H9 (cell line): Measurements from ENCODE around the gene GALNT16. TPM values are rescaled to one million over a fixed set of nuclear protein-coding genes. Genes with fewer than 3 reads are reported as not detected.

Experiments
- DNase-seq: peaks from one replicate; pipeline ENCODE4 v3.0.0-alpha.2; 2017
- H2AFZ ChIP-seq: one replicate; pipeline ENCODE4 v1.6.1; 2013; ENCODE audit warnings: mild to moderate bottlenecking, low read length, control low read depth, moderate library complexity
- H2AK5ac ChIP-seq: 2 replicates; pipeline ENCODE4 v1.6.1; 2013; ENCODE audit warnings: low read length, control low read depth, mixed read lengths; ENCODE audit not compliant: insufficient read length
- H2BK120ac ChIP-seq: one replicate; pipeline ENCODE4 v1.6.1; 2013; ENCODE audit warnings: low read depth, mild to moderate bottlenecking, low read length, control low read depth, inconsistent platforms; ENCODE audit not compliant: poor library complexity, severe bottlenecking
- H2BK12ac ChIP-seq: 2 replicates; pipeline ENCODE4 v1.6.1; 2013; ENCODE audit warnings: low read length, control low read depth, mixed read lengths, low read depth; ENCODE audit not compliant: insufficient read length
- H2BK15ac ChIP-seq: 2 replicates; pipeline ENCODE4 v1.6.1; 2013; ENCODE audit warnings: low read depth, low read length, control low read depth
- H2BK20ac ChIP-seq: one replicate; pipeline ENCODE4 v1.6.1; 2013; ENCODE audit warnings: low read depth, mild to moderate bottlenecking, low read length, control low read depth, inconsistent platforms; ENCODE audit not compliant: poor library complexity, severe bottlenecking
- H2BK5ac ChIP-seq: 2 replicates; pipeline ENCODE4 v1.6.1; 2013; ENCODE audit warnings: low read length, control low read depth, mixed read lengths; ENCODE audit not compliant: insufficient read length
- H3K14ac ChIP-seq: 2 replicates; pipeline ENCODE4 v1.6.1; 2013; ENCODE audit warnings: low read length, control low read depth; ENCODE audit not compliant: insufficient read depth
- H3K18ac ChIP-seq: 2 replicates; pipeline ENCODE4 v1.6.1; 2013; ENCODE audit warnings: low read depth, mild to moderate bottlenecking, mixed read lengths, low read length, control low read depth; ENCODE audit not compliant: insufficient read length
- H3K23ac ChIP-seq: 2 replicates; pipeline ENCODE4 v1.6.1; 2013; ENCODE audit warnings: low read length, control low read depth, mixed read lengths, low read depth; ENCODE audit not compliant: insufficient read length
- H3K23me2 ChIP-seq: 2 replicates; pipeline ENCODE4 v1.6.1; 2013; ENCODE audit warnings: low read depth, mild to moderate bottlenecking, mixed read lengths, low read length, control low read depth; ENCODE audit not compliant: insufficient read length, poor library complexity, severe bottlenecking
- H3K27ac ChIP-seq: 2 replicates; pipeline ENCODE4 v1.5.1; 2013; ENCODE audit warnings: low read length, control low read depth, mixed read lengths, low read depth; ENCODE audit not compliant: insufficient read length
- H3K27me3 ChIP-seq: 2 replicates; pipeline ENCODE4 v1.6.1; 2013; ENCODE audit warnings: low read length, control low read depth, inconsistent platforms; ENCODE audit not compliant: insufficient read depth
- H3K4ac ChIP-seq: 2 replicates; pipeline ENCODE4 v1.6.1; 2013; ENCODE audit warnings: low read depth, mild to moderate bottlenecking, control low read depth, inconsistent platforms, low read length, moderate library complexity
- H3K4me1 ChIP-seq: 2 replicates; pipeline ENCODE4 v1.6.1; 2013; ENCODE audit warnings: low read length, control low read depth, inconsistent platforms; ENCODE audit not compliant: insufficient read depth
- H3K4me2 ChIP-seq: 2 replicates; pipeline ENCODE4 v1.6.1; 2013; ENCODE audit warnings: low read length, control low read depth, mixed read lengths; ENCODE audit not compliant: insufficient read length, insufficient read depth
- H3K56ac ChIP-seq: 2 replicates; pipeline ENCODE4 v1.6.1; 2013; ENCODE audit warnings: low read depth, mild to moderate bottlenecking, mixed read lengths, low read length, control low read depth; ENCODE audit not compliant: insufficient read length
- H3K79me1 ChIP-seq: 2 replicates; pipeline ENCODE4 v1.6.1; 2013; ENCODE audit warnings: low read depth, mild to moderate bottlenecking, moderate library complexity, low read length, control low read depth, inconsistent platforms; ENCODE audit not compliant: insufficient read depth, poor library complexity, severe bottlenecking
- H3K79me2 ChIP-seq: 2 replicates; pipeline ENCODE4 v1.6.1; 2013; ENCODE audit warnings: low read length, control low read depth, inconsistent platforms; ENCODE audit not compliant: insufficient read depth
- H3K9ac ChIP-seq: 2 replicates; pipeline ENCODE4 v1.6.1; 2013; ENCODE audit warnings: low read length, control low read depth, mixed read lengths; ENCODE audit not compliant: insufficient read length; ENCODE audit errors: extremely low read depth
- H3K9me3 ChIP-seq: one replicate; pipeline ENCODE4 v1.6.1; 2013; ENCODE audit warnings: low read depth, low read length, inconsistent platforms; ENCODE audit not compliant: control insufficient read depth
- H3T11ph ChIP-seq: one replicate; pipeline ENCODE4 v1.6.1; 2013; ENCODE audit warnings: mild to moderate bottlenecking, low read length, control low read depth, inconsistent platforms
- H4K20me1 ChIP-seq: one replicate; pipeline ENCODE4 v1.6.1; 2013; ENCODE audit not compliant: control insufficient read depth, insufficient read length, insufficient read depth
- H4K5ac ChIP-seq: 2 replicates; pipeline ENCODE4 v1.6.1; 2013; ENCODE audit warnings: low read depth, mild to moderate bottlenecking, mixed read lengths, low read length, control low read depth; ENCODE audit not compliant: insufficient read length
- H4K8ac ChIP-seq: replicated peaks from 2 replicates; pipeline ENCODE4 v1.6.1; 2013; ENCODE audit warnings: low read length, control low read depth, mixed read lengths, low read depth; ENCODE audit not compliant: insufficient read length
- H4K91ac ChIP-seq: 2 replicates; pipeline ENCODE4 v1.6.1; 2013; ENCODE audit warnings: low read depth, mild to moderate bottlenecking, moderate library complexity, mixed read lengths, low read length, control low read depth; ENCODE audit not compliant: insufficient read length
- H3K27ac Mint-ChIP-seq, 3 experiments: 2 replicates in 2 of 3; 3 replicates in 1 of 3; pipeline ENCODE4 v1.8.0; 2020 to 2021; ENCODE audit warnings: mixed read lengths in 3 of 3, mild to moderate bottlenecking in 1 of 3, moderate library complexity in 1 of 3
- H3K27me3 Mint-ChIP-seq: 2 replicates; pipeline ENCODE4 v1.8.0; 2021; ENCODE audit warnings: low read depth, mild to moderate bottlenecking, moderate library complexity, mixed read lengths
- H3K36me3 Mint-ChIP-seq, 3 experiments: 2 replicates in 2 of 3; 3 replicates in 1 of 3; pipeline ENCODE4 v1.8.0; 2020 to 2021; ENCODE audit warnings: low read depth in 3 of 3, mixed read lengths in 3 of 3; ENCODE audit not compliant: insufficient read depth in 1 of 3
- H3K4me1 Mint-ChIP-seq, 2 experiments: 2 replicates each; pipeline ENCODE4 v1.8.0; 2020; ENCODE audit warnings: mixed read lengths in 2 of 2
- H3K4me3 Mint-ChIP-seq, 2 experiments: 2 replicates in 1 of 2; 3 replicates in 1 of 2; pipeline ENCODE4 v1.8.0; 2020 to 2021; ENCODE audit warnings: mild to moderate bottlenecking in 2 of 2, mixed read lengths in 2 of 2, moderate library complexity in 1 of 2
- H3K9me3 Mint-ChIP-seq, 2 experiments: 2 replicates in 1 of 2; 3 replicates in 1 of 2; pipeline ENCODE4 v1.8.0; 2020; ENCODE audit warnings: mild to moderate bottlenecking in 2 of 2, mixed read lengths in 2 of 2, moderate library complexity in 1 of 2
- CTCF ChIP-seq: fragments of 200-600 bp; sonication (generic); conservative IDR thresholded peaks from 3 replicates; pipeline ENCODE4 v1.8.0; 2021; ENCODE audit warnings: antibody characterized with exemption, mild to moderate bottlenecking
- whole genome bisulfite sequencing: extraction: QIAGEN DNeasy Blood & Tissue Kit; methylation state at CpG from one replicate; pipeline ENCODE4 v1.1.7; 2013; ENCODE audit warnings: missing lambda C conversion rate, low lambda C conversion rate, mixed read lengths; ENCODE audit not compliant: insufficient read length; ENCODE audit errors: extremely low coverage; 5-methylcytosine and 5-hydroxymethylcytosine counted together
- total RNA-seq: library from RNA; stranded (reverse); gene quantifications from 2 replicates; pipeline ENCODE4 v1.2.1, GENCODE V29; 2021

GALNT16 gene
- total RNA-seq, 1 experiment from 2014 or later, result 2.3 TPM

DNA sequence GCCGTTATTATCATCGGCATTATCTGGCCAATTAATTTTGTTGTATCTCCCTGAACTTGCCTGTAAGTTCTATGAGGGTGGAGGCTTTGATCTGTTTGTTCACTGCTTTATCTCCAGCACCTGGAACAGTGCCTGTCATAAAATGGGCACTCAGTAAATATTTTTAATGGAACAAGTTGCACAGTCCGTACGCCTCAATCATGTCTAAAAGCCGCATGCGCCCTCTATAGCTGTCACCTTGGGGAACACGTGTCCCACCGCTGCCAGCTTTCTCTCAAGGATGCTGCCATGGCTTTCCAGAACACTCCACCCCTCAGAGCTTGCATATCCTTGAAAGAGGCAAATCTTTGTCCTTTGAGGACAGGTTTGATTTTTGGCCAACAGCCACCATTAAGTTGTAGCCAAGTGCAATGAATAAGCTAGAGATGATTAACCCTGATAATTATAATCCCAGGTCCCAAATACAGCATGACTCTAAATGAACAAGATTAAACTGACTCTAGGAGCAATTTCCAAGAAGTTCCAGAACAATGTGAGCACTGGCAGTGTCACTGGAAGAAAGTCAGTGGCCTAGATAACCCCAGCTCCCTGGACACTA is 83.1 kb downstream of the GALNT16 start:
- Histone ChIP-seq H3K4ac (no peak overlapping the region), H4K91ac (no peak overlapping the region), H2BK20ac (no peak overlapping the region), H3K56ac (no peak overlapping the region), H2AK5ac (no peak overlapping the region), H3K18ac (no peak overlapping the region), H2BK12ac (no peak overlapping the region), H3K23ac (no peak overlapping the region), H3K27ac (no peak overlapping the region), H3K14ac (no peak overlapping the region), H2BK15ac (no peak overlapping the region), H3K9me3 (no peaks in the 10 kb centered on the region), H4K5ac (no peak overlapping the region), H3K9ac (no peak overlapping the region), H4K20me1 (no peaks in the 10 kb centered on the region), H3K79me2 (no peaks in the 10 kb centered on the region), H3T11ph (no peak overlapping the region), H2BK5ac (no peak overlapping the region), H3K4me2 (no peak overlapping the region), H4K8ac (no peak overlapping the region), H3K4me1 (no peaks in the 10 kb centered on the region), H3K27me3 (no peaks in the 10 kb centered on the region), H3K23me2 (no peaks in the 10 kb centered on the region), H2AFZ (no peak overlapping the region), H3K79me1 (no peaks in the 10 kb centered on the region), H2BK120ac (no peak overlapping the region)
- no peak for TF ChIP-seq CTCF
- Mint-ChIP-seq H3K27me3 (no peaks in the 10 kb centered on the region), H3K4me3 (no peak overlapping the region), H3K36me3 (no peaks in the 10 kb centered on the region), H3K27ac (no peak overlapping the region), H3K9me3 (no peaks in the 10 kb centered on the region), H3K4me1 (peaks cover 4 to 10% of the 10 kb centered on the region in 2 experiments)
- no peak for DNase-seq
- WGBS, result no CpG with 5 or more reads among the region's 8 CpGs
